Measurements from ENCODE around the gene RNF213.

Gene RNF213

DNA sequence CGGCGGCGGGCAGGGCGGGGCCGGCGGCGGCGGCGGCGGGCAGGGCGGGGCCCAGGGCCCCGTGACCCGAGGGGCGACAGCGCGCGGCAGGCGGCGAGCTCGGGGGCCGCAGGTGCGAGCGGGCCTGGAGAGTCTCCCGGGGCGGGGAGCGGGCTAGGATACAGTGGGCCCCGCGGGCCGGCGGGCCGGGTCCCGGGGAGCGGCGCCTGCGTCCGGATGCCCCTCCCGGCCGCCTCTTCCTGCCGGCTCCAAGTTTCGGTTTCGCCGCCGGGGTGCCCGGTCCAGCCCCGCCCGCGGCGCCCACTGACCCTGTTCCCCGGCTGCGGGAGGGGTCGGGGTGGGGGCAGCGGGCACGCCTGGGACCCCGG lies at the start of gene RNF213:
TSS of gene RNF213 (plus strand) at position 62 of the 368 bp plus-strand sequence. CDS start 2,830 bp downstream, outside the sequence.
- DNase-seq (ENCODE audit: low spot score) (peak; percentile 93), FAIRE-seq (no peak)

DNA sequence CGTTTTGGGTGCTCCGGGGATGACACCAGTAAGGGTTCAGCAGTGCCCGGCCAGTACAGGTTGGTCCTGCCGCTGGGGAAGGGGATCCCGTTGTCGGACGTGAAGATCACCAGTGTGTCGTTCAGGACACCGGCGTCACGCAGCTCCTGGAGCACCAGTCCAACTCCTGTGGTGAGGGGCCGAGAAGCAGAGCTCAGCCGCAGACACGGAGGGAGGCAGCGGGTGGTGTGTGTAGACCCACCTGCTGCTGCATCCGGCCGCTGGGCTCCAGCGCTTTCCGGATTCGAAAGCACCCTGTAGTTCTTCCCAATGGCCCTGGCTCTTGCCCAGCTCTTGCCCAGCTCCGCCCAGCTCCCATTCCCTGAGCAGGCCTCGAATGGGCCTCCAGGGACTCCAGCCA lies 48.5 kb upstream of the RNF213 start:
- FAIRE-seq (no peak), DNase-seq (ENCODE audit: low spot score) (no peak)

DNA sequence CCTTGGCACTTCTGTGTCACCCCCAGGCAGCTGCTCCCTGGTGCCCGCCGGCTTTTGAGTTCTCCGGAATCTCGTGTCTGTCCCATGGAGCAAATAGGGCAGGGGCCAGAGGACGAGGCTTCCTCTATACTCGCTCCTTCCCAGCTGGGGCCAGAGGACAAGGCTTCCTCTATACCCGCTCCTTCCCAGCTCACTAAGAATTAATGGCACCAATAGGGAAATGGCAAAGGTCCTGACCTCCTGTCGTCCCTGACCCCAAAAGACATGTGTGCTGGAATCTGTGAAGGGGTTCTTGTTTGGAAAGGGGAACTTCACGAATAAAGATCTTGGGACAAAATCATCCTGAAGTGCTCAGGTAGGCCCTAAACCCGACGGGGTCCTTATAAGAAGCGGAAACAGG lies 48.1 kb upstream of the RNF213 start:
- DNase-seq (ENCODE audit: low spot score) (no peak), FAIRE-seq (no peak)

- no peak for FAIRE-seq
- DNase-seq (ENCODE audit: low spot score), result no peak
Observed at GRCh38 chr17:80212962-80213642, 47.5 kb upstream of the RNF213 start.

DNA sequence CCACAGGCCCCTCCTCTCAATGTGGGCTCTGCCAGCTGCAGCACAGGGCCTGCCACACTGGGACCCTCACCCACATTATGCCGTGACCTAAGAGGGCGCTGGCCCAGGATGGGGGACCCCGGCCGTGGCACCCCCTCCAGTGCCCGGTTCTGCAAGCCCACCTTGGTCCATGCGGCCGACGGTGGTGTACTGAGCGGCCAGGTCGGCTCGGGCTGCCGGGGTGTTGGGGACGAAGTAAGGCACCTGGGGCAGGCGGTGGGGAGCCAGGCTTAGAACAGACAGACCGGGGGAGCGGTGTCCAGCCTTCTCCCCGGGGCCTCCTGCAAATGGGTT lies 47.0 kb upstream of the RNF213 start:
- FAIRE-seq (no peak), DNase-seq (ENCODE audit: low spot score) (no peak)

- DNase-seq (ENCODE audit: low spot score) (no peak), FAIRE-seq (no peak)
Observed at GRCh38 chr17:80214012-80214877, 46.4 kb upstream of the RNF213 start.

DNA sequence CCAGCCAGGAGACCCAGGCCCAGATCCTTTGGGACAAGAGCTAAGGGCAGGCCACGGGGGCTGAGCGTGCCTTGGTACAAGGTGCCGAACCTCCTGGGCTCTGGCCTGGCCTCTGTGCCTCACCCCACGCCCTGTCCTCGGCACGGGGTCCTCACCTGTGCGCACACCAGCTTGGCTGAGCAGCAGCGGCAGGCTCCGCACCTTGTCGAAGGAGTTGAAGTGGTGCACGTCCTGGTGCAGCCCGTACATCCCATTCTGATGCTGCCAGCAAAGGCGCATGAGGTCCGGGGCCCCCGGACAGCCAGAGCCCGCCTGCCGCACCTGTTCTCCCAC lies 45.8 kb upstream of the RNF213 start:
- no peak for DNase-seq (ENCODE audit: low spot score)
- peak; percentile 9 for FAIRE-seq

DNA sequence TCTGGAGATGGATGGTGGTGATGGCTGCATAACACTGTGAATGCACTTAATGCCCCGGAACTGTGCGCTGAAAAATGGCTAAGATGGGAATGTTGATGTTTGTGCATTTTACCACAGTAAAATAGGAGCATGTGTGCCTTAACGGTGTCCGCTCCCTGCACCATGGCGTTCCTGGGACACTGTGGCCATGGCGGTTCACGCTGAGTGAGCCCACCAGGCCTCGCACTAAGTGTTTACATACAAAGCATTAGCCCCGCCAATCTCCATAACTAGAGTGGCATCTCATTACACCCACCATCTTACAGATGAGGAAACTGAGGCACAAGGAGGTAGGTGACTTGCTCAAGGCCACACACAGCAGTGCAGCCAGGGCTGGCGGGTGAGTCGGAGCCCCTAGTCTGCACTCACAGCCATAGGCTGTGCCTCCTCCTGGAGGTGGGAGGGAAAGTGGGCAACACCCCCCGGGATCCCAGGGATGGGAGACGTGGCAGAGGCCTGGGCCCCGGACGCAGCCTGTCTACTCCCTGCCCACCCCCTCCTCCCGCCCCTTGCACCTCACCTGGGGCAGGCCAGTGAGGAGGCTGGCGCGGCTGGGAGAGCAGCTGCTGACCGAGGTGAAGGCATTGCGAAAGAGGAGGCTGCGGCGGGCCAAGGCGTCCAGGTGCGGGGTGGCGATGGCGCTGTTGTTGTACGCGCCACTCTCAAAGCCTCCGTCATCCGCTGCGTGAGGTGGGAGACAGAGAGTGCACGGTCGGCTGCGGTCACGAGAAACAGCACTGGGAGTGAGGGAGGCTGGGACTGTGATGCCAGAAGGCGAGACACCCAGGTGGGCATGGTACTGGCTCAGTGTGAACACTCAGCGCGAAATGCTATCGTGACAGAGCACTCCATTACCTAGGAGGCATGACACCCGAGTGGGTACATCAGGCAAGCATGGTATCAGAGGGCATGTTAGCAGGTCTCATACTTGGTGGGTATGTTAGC lies 43.9 kb upstream of the RNF213 start:
- FAIRE-seq, result peak; percentile 66
- DNase-seq (ENCODE audit: low spot score), result no peak

DNA sequence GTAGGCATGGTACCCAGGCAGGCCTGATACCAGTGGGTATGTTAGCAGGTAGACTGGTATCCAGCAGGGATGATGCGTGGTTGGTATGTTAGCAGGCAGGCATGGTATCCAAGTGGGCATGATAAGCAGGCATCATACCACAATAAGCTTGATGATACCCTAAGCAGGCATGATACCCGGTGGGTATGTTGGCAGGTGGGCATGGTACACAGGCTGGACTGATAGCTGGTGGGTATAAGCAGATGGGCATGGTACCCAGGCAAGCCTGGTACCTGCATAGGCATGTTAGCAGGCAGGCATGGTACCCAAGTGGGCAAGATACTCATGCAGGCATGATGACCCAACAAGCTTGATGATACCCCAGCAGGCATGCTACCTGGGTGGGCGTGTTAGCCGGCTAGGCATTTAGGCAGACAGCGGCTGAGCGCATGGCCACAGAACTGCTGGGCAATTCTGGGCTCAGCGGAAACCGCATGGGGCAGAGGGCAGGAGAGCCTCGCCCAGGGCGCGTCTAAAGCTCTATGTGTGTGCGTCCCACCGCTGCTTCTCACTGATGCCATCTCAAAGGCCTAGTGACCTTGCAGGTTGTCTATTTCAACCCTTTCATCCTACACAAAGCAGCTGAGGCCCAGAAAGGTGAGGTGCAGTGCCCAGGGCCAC lies 42.8 kb upstream of the RNF213 start:
- DNase-seq (ENCODE audit: low spot score) (no peak), FAIRE-seq (peak; percentile 97)

- peak; percentile 63 for FAIRE-seq
- DNase-seq (ENCODE audit: low spot score), result no peak
Observed at GRCh38 chr17:80218391-80218790, 42.3 kb upstream of the RNF213 start.

GRCh38 chr17:80219013-80219762 lies 41.5 kb upstream of the RNF213 start:
- DNase-seq (ENCODE audit: low spot score), result peak; percentile 89
- no peak for FAIRE-seq

DNA sequence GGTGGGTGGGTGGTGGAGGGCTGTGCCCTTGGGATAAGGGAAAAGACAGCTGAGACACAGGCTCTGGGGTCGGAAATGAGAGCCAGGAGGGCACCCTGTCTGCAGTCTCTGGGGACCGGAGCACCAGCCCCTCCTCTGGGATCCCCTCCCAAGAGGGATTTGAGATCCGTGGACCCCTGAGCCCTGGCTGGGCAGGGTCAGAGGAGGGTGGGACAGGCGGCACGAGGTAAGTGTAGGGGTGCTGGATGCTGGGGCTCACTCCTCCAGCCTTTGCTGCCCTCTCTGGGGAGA lies 40.9 kb upstream of the RNF213 start:
- DNase-seq (ENCODE audit: low spot score) (no peak), FAIRE-seq (no peak)

- peak; percentile 75 for FAIRE-seq
- DNase-seq (ENCODE audit: low spot score), result peak; percentile 95
Observed at GRCh38 chr17:80220054-80220735, 40.5 kb upstream of the RNF213 start, which contains the start of the genes SGSH and SLC26A11. SGSH (minus strand) TSS chr17:80220333; CDS start chr17:80220313, 20 bp downstream. SLC26A11 (plus strand) TSS chr17:80220427; CDS start chr17:80221561, 1,134 bp downstream.

DNA sequence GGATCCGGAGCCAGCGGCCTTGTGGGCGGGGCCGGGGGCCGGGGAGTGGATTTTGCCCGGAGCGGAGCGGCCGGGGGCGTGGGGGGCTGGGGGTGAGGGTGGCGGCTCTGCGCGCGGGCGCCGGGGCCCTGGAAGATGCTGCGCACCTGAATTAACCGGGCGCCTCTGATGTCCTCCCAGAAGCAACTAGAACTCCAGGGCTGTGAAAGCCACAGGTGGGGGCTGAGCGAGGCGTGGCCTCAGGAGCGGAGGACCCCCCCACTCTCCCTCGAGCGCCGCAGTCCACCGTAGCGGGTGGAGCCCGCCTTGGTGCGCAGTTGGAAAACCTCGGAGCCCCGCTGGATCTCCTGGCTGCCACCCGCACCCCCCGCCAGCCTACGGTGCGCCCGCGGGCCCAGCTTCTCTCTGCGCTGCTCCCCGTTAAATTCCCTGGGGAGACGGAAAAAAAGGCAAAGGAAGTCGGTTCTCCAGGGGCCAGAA lies 39.9 kb upstream of the RNF213 start:
- FAIRE-seq (no peak), DNase-seq (ENCODE audit: low spot score) (no peak)

DNA sequence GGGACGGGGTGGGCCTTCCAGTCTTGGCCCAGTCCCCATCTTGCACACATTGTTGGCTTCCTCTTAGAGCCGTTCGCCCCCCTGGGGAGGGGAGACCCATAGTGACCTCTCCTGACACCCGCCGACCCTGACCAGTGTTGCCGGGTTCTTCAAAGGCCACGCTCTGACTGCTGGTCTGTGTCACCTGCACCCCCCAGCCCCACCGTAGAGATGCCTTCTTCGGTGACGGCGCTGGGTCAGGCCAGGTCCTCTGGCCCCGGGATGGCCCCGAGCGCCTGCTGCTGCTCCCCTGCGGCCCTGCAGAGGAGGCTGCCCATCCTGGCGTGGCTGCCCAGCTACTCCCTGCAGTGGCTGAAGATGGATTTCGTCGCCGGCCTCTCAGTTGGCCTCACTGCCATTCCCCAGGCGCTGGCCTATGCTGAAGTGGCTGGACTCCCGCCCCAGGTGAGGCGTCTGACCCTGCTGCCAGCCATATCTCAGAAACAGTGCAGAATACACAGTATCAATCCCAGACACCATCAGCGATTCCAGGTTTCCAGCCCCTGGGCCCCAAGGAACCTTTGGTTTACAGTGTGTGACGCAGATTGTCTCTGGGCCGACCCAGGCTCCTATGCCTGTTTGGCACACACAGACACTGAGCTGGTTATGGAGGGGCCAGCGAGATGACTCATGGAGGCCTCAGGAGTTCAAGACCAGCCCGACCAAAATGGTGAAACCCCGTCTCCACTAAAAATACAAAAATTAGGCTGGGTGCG lies 39.1 kb upstream of the RNF213 start:
- DNase-seq (ENCODE audit: low spot score) (no peak), FAIRE-seq (peak; percentile 20)

- peak; percentile 61 for FAIRE-seq
Observed at GRCh38 chr17:80222376-80223141, 38.1 kb upstream of the RNF213 start.

DNA sequence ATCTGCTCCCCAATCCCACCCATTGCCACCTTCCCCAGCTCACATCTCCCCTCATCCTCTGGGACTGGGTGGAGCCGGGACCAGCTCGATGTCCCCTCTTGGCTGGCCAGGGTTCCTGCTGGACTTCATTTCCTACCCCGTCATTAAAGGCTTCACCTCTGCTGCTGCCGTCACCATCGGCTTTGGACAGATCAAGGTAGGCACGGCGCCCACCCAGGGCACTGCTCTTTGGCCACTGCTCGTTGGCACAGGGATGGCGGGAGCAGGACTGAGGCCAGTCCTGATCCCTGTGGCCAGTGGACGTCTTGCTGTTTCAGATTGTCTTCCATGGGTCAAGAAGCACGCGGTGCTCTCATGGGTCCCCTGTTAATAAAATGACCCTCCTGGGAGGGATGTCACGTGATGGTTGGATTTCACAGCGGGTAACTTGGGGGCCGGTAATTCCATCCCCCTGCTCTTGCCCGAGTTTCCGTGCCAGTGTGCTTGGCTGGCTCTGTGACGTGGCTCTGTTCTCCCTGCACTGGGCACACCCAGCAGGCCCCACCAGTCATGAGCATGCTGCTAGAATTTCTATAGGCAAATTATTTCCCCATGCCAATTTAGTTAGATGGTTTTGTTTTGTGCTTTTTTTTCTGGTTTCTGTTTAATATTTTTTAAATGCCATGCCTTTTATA lies 37.4 kb upstream of the RNF213 start:
- no peak for FAIRE-seq

More at GRCh38 chr17:80222376-80223141, 38.1 kb upstream of the RNF213 start:
- no peak for DNase-seq (ENCODE audit: low spot score)

More for the DNA sequence above, 37.4 kb upstream of the RNF213 start:
- no peak for DNase-seq (ENCODE audit: low spot score)
